ENCODE results near the gene NPRL2. TPM values are rescaled to one million over a fixed set of nuclear protein-coding genes. Genes with fewer than 3 reads are reported as not detected.

Gene NPRL2
- total RNA-seq, 1 donor from 2014 or later, result 43.7 TPM

- H3K27ac Mint-ChIP-seq, result no peak overlapping the region
- no peak overlapping the region for H3K4me3 Mint-ChIP-seq
- H3K4me1 Mint-ChIP-seq (ENCODE audit: low read depth), result peaks cover 59% of the 10 kb centered on the region
- no peaks in the 10 kb centered on the region for H3K27me3 Mint-ChIP-seq (ENCODE audit: insufficient read depth)
- H3K36me3 Mint-ChIP-seq (ENCODE audit: low read depth), result peaks cover 33% of the 10 kb centered on the region
- no peaks in the 10 kb centered on the region for H3K9me3 Mint-ChIP-seq
- no peak for DNase-seq (ENCODE audit: low spot score)
- intact Hi-C loops (cut with micrococcal nuclease), result loop anchor here (10.0 kb wide), 3 partner anchors 1331 to 1701 kb away; partner anchors contain the start of genes DUSP7 and RPL29
These were observed 2.9 kb upstream of the NPRL2 start for GRCh38 chr3:50353245-50354004.

- no peak for DNase-seq (ENCODE audit: low spot score)
- Mint-ChIP-seq H3K9me3 (no peaks in the 10 kb centered on the region), H3K4me3 (peak overlapping the region; percentile 30), H3K36me3 (ENCODE audit: low read depth) (peaks cover 33% of the 10 kb centered on the region), H3K27me3 (ENCODE audit: insufficient read depth) (no peaks in the 10 kb centered on the region), H3K4me1 (ENCODE audit: low read depth) (peaks cover 59% of the 10 kb centered on the region), H3K27ac (no peak overlapping the region)
- intact Hi-C loops (cut with micrococcal nuclease), result loop anchor here (10.0 kb wide), 3 partner anchors 1332 to 1702 kb away; partner anchors contain the start of genes DUSP7 and RPL29
These were observed 2.2 kb upstream of the NPRL2 start for GRCh38 chr3:50352781-50353180.

GRCh38 chr3:50351323-50351697 lies 735 bp upstream of the NPRL2 start:
- Mint-ChIP-seq H3K36me3 (ENCODE audit: low read depth) (peaks cover 33% of the 10 kb centered on the region), H3K4me1 (ENCODE audit: low read depth) (peaks cover 55% of the 10 kb centered on the region), H3K27ac (peak overlapping the region; percentile 95), H3K27me3 (ENCODE audit: insufficient read depth) (no peaks in the 10 kb centered on the region), H3K4me3 (peak overlapping the region; percentile 95), H3K9me3 (no peaks in the 10 kb centered on the region)
- no peak for DNase-seq (ENCODE audit: low spot score)
- intact Hi-C loops (cut with micrococcal nuclease), result loop anchor here (1.0 to 10.0 kb wide), 8 partner anchors 8 to 1703 kb away; partner anchors contain the start of genes CISH, DUSP7, IFRD2 and RPL29

GRCh38 chr3:50350213-50350526 lies 405 bp downstream of the NPRL2 start:
- peak overlapping the region; percentile 95 for H3K4me3 Mint-ChIP-seq
- no peaks in the 10 kb centered on the region for H3K27me3 Mint-ChIP-seq (ENCODE audit: insufficient read depth)
- no peaks in the 10 kb centered on the region for H3K9me3 Mint-ChIP-seq
- peaks cover 30% of the 10 kb centered on the region for H3K36me3 Mint-ChIP-seq (ENCODE audit: low read depth)
- H3K27ac Mint-ChIP-seq, result peak overlapping the region; percentile 95
- H3K4me1 Mint-ChIP-seq (ENCODE audit: low read depth), result peaks cover 56% of the 10 kb centered on the region
- DNase-seq (ENCODE audit: low spot score), result no peak
- intact Hi-C loops (cut with micrococcal nuclease), result loop anchor here (1.0 to 10.0 kb wide), 7 partner anchors 10 to 1705 kb away; partner anchors contain the start of genes CISH, DUSP7, HYAL3 and NAA80

GRCh38 chr3:50347187-50347813 lies 3.3 kb downstream of the NPRL2 start:
- Mint-ChIP-seq H3K27me3 (ENCODE audit: insufficient read depth) (no peaks in the 10 kb centered on the region), H3K4me1 (ENCODE audit: low read depth) (peaks cover 57% of the 10 kb centered on the region), H3K36me3 (ENCODE audit: low read depth) (peaks cover 22% of the 10 kb centered on the region), H3K27ac (no peak overlapping the region), H3K9me3 (no peaks in the 10 kb centered on the region), H3K4me3 (no peak overlapping the region)
- peak; percentile 66 for DNase-seq (ENCODE audit: low spot score)
- intact Hi-C loops (cut with micrococcal nuclease), result loop anchor here (1.0 kb wide), 4 partner anchors 89 to 220 kb away; partner anchors contain the start of gene C3orf18

GRCh38 chr3:50345586-50346234 lies 4.9 kb downstream of the NPRL2 start, which contains the start of gene ZMYND10:
Gene ZMYND10, minus strand, starts transcription at chr3:50345732. Its CDS starts 153 bp downstream, at chr3:50345579.
- intact Hi-C loops (cut with micrococcal nuclease), result no loop called here
- H3K4me1 Mint-ChIP-seq (ENCODE audit: low read depth), result peaks cover 51% of the 10 kb centered on the region

GRCh38 chr3:50345008-50345407 lies 5.6 kb downstream of the NPRL2 start:
- Mint-ChIP-seq H3K4me3 (no peak overlapping the region), H3K4me1 (ENCODE audit: low read depth) (peaks cover 44% of the 10 kb centered on the region), H3K27ac (no peak overlapping the region), H3K9me3 (no peaks in the 10 kb centered on the region), H3K27me3 (ENCODE audit: insufficient read depth) (no peaks in the 10 kb centered on the region), H3K36me3 (ENCODE audit: low read depth) (peaks cover 11% of the 10 kb centered on the region)
- no peak for DNase-seq (ENCODE audit: low spot score)
- intact Hi-C loops (cut with micrococcal nuclease), result no loop called here

More at GRCh38 chr3:50345586-50346234, 4.9 kb downstream of the NPRL2 start, which contains the start of gene ZMYND10:
- peak within 1 kb of the TSS; percentile 55 for H3K4me3 Mint-ChIP-seq
- peaks cover 17% of the 10 kb centered on the region for H3K36me3 Mint-ChIP-seq (ENCODE audit: low read depth)
- H3K27ac Mint-ChIP-seq, result no peak within 1 kb of the TSS
- DNase-seq (ENCODE audit: low spot score), result peak; percentile 78
- no peaks in the 10 kb centered on the region for H3K27me3 Mint-ChIP-seq (ENCODE audit: insufficient read depth)
- H3K9me3 Mint-ChIP-seq, result no peaks in the 10 kb centered on the region

- intact Hi-C loops (cut with micrococcal nuclease), result no loop called here
- no peak overlapping the region for H3K27ac Mint-ChIP-seq
- no peaks in the 10 kb centered on the region for H3K9me3 Mint-ChIP-seq
- DNase-seq (ENCODE audit: low spot score), result no peak
- H3K4me1 Mint-ChIP-seq (ENCODE audit: low read depth), result peaks cover 46% of the 10 kb centered on the region
- H3K4me3 Mint-ChIP-seq, result no peak overlapping the region
- H3K36me3 Mint-ChIP-seq (ENCODE audit: low read depth), result peaks cover 13% of the 10 kb centered on the region
- H3K27me3 Mint-ChIP-seq (ENCODE audit: insufficient read depth), result no peaks in the 10 kb centered on the region
These were observed 7.6 kb downstream of the NPRL2 start for GRCh38 chr3:50342813-50343633.

GRCh38 chr3:50341996-50342650 lies 8.5 kb downstream of the NPRL2 start:
- no peak for DNase-seq (ENCODE audit: low spot score)
- H3K4me1 Mint-ChIP-seq (ENCODE audit: low read depth), result peaks cover 41% of the 10 kb centered on the region
- intact Hi-C loops (cut with micrococcal nuclease), result no loop called here
- H3K27ac Mint-ChIP-seq, result no peak overlapping the region
- H3K27me3 Mint-ChIP-seq (ENCODE audit: insufficient read depth), result no peaks in the 10 kb centered on the region
- H3K36me3 Mint-ChIP-seq (ENCODE audit: low read depth), result peaks cover 12% of the 10 kb centered on the region
- H3K9me3 Mint-ChIP-seq, result no peaks in the 10 kb centered on the region
- peak overlapping the region; percentile 30 for H3K4me3 Mint-ChIP-seq

GRCh38 chr3:50341537-50341936 lies 9.0 kb downstream of the NPRL2 start:
- H3K4me3 Mint-ChIP-seq, result peak overlapping the region; percentile 85

GRCh38 chr3:50340448-50341329 lies 9.9 kb downstream of the NPRL2 start, which contains the start of gene RASSF1:
Gene RASSF1, minus strand, starts transcription at chr3:50340836. Its CDS starts 31 bp downstream, at chr3:50340805.
- H3K4me3 Mint-ChIP-seq, result peak within 1 kb of the TSS; percentile 96
- H3K36me3 Mint-ChIP-seq (ENCODE audit: low read depth), result peaks cover 18% of the 10 kb centered on the region
- peaks cover 43% of the 10 kb centered on the region for H3K4me1 Mint-ChIP-seq (ENCODE audit: low read depth)
- intact Hi-C loops (cut with micrococcal nuclease), result loop anchor here (1.0 kb wide), 1 partner anchor 10 kb away; the partner anchor contains the start of genes CYB561D2 and NPRL2
- peak; percentile 74 for DNase-seq (ENCODE audit: low spot score)
- H3K27me3 Mint-ChIP-seq (ENCODE audit: insufficient read depth), result no peaks in the 10 kb centered on the region
- peak within 1 kb of the TSS; percentile 97 for H3K27ac Mint-ChIP-seq
- no peaks in the 10 kb centered on the region for H3K9me3 Mint-ChIP-seq

More at GRCh38 chr3:50341537-50341936, 9.0 kb downstream of the NPRL2 start:
- intact Hi-C loops (cut with micrococcal nuclease), result no loop called here
- DNase-seq (ENCODE audit: low spot score), result no peak
- Mint-ChIP-seq H3K36me3 (ENCODE audit: low read depth) (peaks cover 14% of the 10 kb centered on the region), H3K27me3 (ENCODE audit: insufficient read depth) (no peaks in the 10 kb centered on the region), H3K9me3 (no peaks in the 10 kb centered on the region), H3K27ac (peak overlapping the region; percentile 91), H3K4me1 (ENCODE audit: low read depth) (peaks cover 42% of the 10 kb centered on the region)

Measured in activated T-helper 1 cell treated with anti-CD3 and anti-CD28 coated beads, Interleukin-12 subunit alpha, Interleukin-12 subunit beta, Interleukin-2, Interleukin-4 antibody, amounts not matched to agents 30 ng/mL and 10 ng/mL and 1 ng/mL, durations not matched to agents 14 hours and 24 hours and 36 hours (primary cell).